Measurements from ENCODE around the gene A4GALT. TPM values are rescaled to one million over a fixed set of nuclear protein-coding genes. Genes with fewer than 3 reads are reported as not detected.

Gene A4GALT
- total and polyA plus RNA-seq, 2 donors (not counting 1 experiment from before 2014, with no cell fraction given): 0.09 to 6.1 TPM

DNA sequence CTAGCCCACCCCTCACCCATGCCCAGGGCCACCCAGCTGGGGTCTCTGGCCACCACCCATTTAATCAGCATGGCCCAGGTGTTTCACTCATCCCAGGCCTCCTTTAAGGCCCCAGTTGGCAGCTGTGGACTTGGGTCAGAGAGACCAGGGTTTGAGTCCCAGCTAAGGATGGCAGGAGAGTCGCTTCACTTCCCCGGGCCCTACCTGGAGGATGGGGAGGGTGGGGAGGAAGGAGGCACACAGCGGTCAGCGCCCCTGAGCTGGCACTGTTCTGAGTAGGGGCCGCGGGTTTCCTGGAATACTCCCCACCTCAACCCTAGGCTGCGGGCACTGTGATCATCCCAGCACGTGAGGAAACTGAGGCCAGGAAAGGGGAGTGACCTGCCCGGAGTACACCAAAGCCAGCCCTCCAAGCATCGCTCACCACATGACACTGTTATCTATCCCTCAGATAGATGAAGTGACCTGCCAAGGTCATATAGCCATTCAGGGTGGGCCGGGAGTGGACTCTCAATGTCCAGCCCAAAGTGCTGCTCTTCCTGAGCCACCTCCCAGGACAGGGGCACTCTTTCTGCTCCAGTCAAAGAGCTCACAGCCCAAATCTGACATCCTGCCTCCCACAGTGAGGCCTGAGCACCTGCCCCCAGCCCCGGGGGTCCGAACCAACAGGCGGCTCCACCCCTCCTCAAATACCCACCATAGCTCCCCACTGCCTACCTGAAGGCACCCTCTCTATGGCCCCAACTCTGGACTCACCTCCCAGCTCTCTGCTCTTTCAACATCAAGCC lies 76.8 kb downstream of the A4GALT start:
- Histone ChIP-seq H3K9me3 (ENCODE audit: control extremely low read depth in 1 of 3, control insufficient read depth in 2 of 3, insufficient read depth in 1 of 3, low read length in 2 of 3) (no peaks in the 10 kb centered on the region), H2AFZ (ENCODE audit: insufficient read depth, low read depth, low read length, poor library complexity, severe bottlenecking) (no peak overlapping the region), H3K79me2 (ENCODE audit: control insufficient read depth, insufficient read depth, low read length) (peaks cover 88% of the 10 kb centered on the region), H3K36me3 (replicated peaks in 1 of 2; ENCODE audit: control extremely low read depth in 1 of 2, control insufficient read depth in 1 of 2, extremely low read depth in 1 of 2, insufficient read depth in 2 of 2, low read length in 1 of 2) (peaks cover 0 to 7% of the 10 kb centered on the region in 2 experiments), H3K9ac (ENCODE audit: low read length) (no peak overlapping the region), H3K4me3 (ENCODE audit: control extremely low read depth in 1 of 5, extremely low read depth in 1 of 5, insufficient read depth in 1 of 5, low read depth in 2 of 5, low read length in 4 of 5) (no peak overlapping the region), H3K4me2 (replicated peaks; ENCODE audit: low read depth, low read length, poor library complexity, severe bottlenecking) (peak overlapping the region; percentile 52), H3K27me3 (replicated peaks in 1 of 4; ENCODE audit: control extremely low read depth in 1 of 4, control insufficient read depth in 3 of 4, insufficient read depth in 4 of 4, low read length in 3 of 4) (no peaks in the 10 kb centered on the region), H3K27ac (ENCODE audit: low read length in 2 of 2) (peak overlapping the region; percentile 29 to 49), H4K20me1 (ENCODE audit: control insufficient read depth, insufficient read depth, low read length, poor library complexity, severe bottlenecking) (peaks cover 68% of the 10 kb centered on the region), H3K4me1 (ENCODE audit: control insufficient read depth in 2 of 2, insufficient read depth in 2 of 2, low read length in 2 of 2) (peaks cover 66 to 67% of the 10 kb centered on the region in 2 donors)
- TF ChIP-seq EZH2 (IDR thresholded peaks at IDR 0.05; ENCODE audit: borderline replicate concordance, insufficient read depth, low read depth, low read length, poor library complexity, severe bottlenecking): no peak
- TF ChIP-seq, protein P1, sequence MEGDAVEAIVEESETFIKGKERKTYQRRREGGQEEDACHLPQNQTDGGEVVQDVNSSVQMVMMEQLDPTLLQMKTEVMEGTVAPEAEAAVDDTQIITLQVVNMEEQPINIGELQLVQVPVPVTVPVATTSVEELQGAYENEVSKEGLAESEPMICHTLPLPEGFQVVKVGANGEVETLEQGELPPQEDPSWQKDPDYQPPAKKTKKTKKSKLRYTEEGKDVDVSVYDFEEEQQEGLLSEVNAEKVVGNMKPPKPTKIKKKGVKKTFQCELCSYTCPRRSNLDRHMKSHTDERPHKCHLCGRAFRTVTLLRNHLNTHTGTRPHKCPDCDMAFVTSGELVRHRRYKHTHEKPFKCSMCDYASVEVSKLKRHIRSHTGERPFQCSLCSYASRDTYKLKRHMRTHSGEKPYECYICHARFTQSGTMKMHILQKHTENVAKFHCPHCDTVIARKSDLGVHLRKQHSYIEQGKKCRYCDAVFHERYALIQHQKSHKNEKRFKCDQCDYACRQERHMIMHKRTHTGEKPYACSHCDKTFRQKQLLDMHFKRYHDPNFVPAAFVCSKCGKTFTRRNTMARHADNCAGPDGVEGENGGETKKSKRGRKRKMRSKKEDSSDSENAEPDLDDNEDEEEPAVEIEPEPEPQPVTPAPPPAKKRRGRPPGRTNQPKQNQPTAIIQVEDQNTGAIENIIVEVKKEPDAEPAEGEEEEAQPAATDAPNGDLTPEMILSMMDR (IDR thresholded peaks at IDR 0.05): no peak
- ChIA-PET CTCF (interaction anchor here (1.0 to 3.4 kb wide), 6 partner anchors 11 to 224 kb away, joined by 3 to 27 read pairs (median 3); no protein-coding TSS in a partner anchor), POLR2A (interaction anchor here (1.9 kb wide), 1 partner anchor 29 kb away, joined by 7 read pairs; the partner anchor contains the start of gene POLDIP3)
- Mint-ChIP-seq H3K4me3 (peak overlapping the region; percentile 36), H3K27me3 (no peaks in the 10 kb centered on the region), H3K27ac (peak overlapping the region; percentile 78), H3K9me3 (ENCODE audit: insufficient read depth) (no peaks in the 10 kb centered on the region), H3K4me1 (peaks cover 71% of the 10 kb centered on the region)
- DNase-seq (no peak), ATAC-seq (ENCODE audit: low read depth) (no peak)
- 95% methylated on average over 14 of the region's 14 CpGs for WGBS (ENCODE audit: insufficient coverage)
- intact Hi-C loops (cut with micrococcal nuclease): no loop called here
